GM21381 (cell line): ENCODE measurements around the gene PHF20.
"Not testable (repeated sequence)": the region's sequence is repeated elsewhere in the genome, so short reads cannot be mapped to it uniquely, and the experiment has no call there.

ENCODE experiments used
- ATAC-seq: cut with Tn5 transposase; IDR thresholded peaks from one replicate; pipeline ENCODE4 v1.9.1; 2021; ENCODE audit warnings: mild to moderate bottlenecking, moderate library complexity; ENCODE audit not compliant: unreplicated experiment

PHF20 gene

DNA sequence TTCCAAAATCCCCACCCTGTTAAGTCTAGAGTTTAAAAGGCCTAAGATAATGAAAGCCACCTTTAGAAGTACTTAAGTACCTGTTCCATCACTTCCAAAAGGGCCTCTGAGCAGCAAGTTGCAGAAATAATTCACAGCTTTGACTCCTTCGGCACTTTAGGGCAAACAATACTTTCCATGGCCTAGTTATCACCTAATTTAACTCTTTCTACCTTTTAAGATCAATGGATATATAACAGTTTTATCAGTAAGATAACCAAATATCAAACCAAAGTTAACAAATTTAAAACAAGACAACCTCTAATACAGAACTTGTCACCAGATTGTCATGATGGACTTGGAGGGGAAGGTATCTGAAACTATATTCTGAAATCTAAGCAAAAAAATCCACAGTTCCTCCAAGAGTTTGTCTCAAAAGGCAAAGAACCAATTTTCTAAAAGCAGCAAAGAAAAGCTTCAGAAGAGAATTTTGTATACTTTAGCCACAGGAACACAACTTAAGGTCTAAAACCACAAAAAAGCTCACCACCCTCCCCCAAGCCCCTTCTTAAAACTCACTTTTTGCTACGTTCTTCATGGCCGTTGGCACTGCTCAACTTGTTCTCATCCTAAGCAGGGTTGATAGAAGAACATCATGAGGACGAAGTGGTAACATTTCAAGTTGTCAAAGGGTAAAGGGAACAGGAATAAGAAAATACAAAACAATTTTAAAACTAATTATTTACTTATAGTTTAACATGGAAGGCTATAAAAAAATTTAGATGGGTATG lies 33.2 kb upstream of the PHF20 start:
- ATAC-seq, result no peak

- ATAC-seq, result no peak
Measured at GRCh38 chr20:35739294-35740163, 32.3 kb upstream of the PHF20 start.

GRCh38 chr20:35741892-35742740 lies 29.7 kb upstream of the PHF20 start, which contains the start of gene RBM39:
TSS of gene RBM39 (minus strand) at chr20:35742260. CDS start at chr20:35740874, 1,386 bp downstream.
- ATAC-seq, result peak; percentile 89

DNA sequence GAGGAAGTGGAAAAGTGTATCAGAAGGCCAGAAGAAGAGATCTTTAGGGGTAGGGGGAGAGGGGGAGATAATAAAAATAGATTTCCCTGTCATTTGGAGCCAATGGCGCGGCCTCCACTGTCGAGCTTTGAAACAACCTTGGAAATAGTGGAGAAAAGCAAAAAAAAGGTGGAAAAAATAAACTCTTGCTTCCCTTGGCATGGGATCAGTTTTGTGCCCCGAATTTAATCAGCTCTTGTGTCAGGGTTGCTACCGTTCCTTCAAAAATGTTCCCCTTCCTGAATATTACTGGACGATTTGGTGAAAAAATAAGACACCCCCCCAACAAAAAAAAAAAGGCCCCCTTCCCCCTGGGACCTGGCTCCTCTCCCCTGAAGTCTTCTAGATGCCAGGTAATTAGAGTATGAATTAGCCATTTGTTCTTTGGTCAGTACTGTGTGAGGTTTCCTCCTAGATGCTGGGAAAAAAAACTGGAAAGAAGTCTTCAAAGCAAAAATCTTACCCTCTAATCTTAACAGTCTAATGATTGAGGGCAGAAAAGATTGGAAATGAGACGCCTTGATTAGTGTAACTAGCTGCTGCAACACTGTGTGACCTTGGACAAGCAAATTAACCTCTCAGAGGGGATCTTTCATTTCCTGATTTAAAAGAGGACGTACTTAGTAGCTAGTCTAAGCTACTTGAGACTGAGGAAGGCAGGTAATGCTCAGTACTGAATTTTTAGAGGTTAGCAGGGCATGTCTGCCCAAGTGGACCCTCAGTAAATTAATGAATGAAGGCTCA lies 28.9 kb upstream of the PHF20 start:
- ATAC-seq, result no peak

- no peak for ATAC-seq
Measured at GRCh38 chr20:35743693-35744491, 27.9 kb upstream of the PHF20 start.

- not testable (repeated sequence) for ATAC-seq
Measured at GRCh38 chr20:35744492-35744841, 27.3 kb upstream of the PHF20 start.

DNA sequence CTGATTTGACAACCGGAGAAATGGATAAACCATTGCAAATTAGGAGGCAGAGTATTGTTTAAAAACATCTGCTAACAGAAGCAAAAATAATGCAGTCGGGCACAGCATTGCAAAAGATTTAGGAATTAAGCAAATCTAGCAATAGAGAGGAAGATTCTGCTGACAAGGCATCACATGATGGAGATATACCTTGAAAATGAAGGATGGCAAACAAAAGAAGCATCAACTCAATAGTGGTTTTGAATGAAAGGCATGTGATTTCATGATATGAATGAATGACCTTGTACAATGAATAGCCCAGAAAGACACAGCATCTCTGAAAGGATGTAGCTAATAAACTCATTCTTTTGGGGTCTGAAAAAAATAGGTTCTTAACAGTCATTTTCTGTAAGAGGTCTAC lies 21.2 kb upstream of the PHF20 start:
- no peak for ATAC-seq

DNA sequence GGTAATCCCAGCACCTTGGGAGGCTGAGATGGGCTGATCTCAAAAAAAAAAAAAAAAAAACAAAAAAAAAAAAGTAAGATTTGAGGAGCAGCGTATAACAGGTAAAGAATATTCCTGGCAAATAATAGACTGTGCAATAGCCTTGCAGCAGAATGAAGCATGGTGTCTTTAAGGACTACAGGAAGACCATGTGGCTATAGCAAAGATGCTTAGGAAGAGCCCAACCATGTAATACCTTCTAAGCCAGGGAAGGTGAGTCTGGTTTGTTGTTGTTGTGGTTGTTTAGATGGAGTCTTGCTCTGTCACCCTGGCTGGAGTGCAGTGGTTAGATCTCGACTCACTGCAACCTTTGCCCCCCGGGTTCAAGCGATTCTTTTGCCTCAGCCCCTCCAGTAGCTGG lies 15.4 kb upstream of the PHF20 start:
- ATAC-seq, result no peak

GRCh38 chr20:35757098-35757705 lies 14.6 kb upstream of the PHF20 start:
- no peak for ATAC-seq

DNA sequence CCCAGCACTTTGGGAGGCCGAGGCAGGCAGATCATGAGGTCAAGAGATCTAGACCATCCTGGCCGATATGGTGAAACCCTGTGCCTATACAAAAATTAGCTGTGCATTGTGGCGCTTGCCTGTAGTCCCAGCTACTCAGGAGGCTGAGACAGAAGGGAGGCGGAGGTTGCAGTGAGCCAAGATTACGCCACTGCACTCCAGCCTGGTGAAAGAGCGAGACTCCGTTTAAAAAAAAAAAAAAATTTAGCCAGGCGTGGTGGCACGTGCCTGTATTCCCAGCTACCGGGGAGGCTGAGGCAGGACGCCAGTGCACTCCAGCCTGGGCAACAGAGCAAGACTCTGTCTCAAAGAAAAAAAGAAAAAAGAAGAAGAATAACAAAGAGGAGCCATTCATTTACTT lies 10.3 kb upstream of the PHF20 start:
- ATAC-seq, result not testable (repeated sequence)

DNA sequence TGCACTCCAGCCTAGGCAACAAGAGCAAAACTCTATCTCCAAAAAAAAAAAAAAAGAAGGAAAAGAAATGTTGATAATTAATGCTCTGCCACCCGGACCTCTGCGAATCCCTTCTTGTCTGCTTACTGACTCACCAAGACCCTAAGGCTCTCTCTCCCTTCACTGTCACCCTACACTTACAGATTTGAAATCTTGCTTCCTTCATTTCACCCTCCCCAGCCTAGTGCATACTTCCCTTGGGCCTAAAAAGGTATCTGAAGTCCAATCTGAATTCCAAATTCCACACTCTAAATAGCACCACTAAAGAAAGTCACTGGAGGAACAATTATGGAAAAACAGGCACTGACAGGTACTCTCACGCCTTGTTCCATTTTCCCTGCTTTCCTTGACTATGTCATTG lies 9.4 kb upstream of the PHF20 start:
- ATAC-seq, result no peak

DNA sequence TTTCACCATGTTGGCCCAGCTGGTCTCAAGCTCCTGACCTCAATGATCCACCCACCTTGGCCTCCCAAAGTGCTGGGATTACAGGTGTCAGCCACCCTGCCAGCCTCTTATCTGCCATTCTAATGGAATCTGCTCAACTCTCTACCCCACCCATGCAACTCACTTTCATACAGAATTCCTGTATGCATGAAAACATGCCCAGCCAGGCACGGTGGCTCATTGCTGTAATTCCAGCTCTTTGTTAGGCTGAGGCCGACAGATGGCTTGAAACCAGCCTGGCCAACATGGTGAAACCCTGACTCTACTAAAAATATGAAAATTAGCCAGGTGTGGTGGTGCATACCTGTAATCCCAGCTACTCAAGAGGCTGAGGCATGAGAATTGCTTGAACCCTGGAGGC lies 6.9 kb upstream of the PHF20 start:
- ATAC-seq, result not testable (repeated sequence)

DNA sequence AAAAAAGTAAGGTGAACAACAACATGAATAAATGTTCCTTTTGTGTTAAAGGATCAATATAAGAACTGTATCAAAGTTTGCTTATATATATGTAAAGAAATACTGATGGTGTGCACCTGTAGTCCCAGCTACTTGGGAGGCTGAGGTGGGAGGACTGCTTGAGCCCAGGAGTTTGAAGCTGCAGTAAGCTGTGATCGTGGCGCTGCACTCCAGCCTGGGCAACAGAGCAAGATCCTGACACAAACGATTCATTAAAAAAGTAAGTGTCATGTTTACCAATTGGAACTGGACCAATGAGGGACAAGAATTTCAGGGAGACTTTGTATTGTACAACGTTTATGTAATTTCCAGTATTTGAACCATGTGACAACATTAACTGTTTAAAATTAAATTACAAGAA lies 5.0 kb upstream of the PHF20 start:
- ATAC-seq, result no peak

- peak; percentile 50 for ATAC-seq
Measured at GRCh38 chr20:35767683-35768481, 3.9 kb upstream of the PHF20 start.

DNA sequence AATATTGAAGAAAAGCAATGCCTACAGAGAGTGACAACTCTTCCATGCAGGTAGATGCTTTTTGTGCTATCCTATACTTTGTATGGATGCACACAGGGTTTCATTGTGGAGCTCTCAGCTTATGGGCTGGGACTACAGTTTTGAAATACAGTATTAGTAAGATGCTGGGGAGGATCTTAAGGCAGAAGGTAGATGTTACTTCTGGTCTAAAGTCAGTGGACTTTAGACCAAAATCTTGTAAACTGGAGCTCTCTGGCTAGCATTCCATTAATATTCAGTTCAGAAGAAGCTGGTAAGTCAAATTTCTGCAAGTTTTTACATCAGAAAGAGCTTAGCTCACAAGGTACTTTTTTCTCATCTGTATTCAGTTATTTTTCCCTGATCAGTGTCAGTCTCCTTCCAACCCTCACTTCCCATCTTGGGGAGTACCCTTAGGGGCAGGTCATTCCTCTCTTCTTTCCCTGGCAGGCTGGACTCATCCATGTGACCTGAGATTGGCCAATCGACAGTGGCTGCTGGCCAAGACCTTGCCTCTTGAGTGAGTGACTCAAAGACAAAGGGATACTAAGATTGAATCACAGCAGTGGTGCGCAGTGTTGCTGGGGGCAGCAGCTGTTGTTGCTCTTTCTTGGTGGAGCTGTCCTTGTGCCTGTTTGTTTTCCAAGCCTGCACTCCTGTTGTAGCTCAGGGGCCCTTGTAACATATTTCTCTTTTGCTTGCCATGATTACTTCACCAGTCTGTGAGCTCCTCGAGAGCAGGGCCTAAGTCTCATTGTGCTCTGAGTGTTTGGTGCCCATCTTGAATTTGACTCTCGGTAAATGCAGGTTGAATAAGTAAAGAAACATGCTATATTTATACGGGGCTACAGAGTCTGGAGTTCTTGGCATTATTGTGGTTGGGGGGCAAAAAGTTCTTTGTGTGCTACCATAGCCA lies 2.8 kb upstream of the PHF20 start:
- ATAC-seq, result no peak

DNA sequence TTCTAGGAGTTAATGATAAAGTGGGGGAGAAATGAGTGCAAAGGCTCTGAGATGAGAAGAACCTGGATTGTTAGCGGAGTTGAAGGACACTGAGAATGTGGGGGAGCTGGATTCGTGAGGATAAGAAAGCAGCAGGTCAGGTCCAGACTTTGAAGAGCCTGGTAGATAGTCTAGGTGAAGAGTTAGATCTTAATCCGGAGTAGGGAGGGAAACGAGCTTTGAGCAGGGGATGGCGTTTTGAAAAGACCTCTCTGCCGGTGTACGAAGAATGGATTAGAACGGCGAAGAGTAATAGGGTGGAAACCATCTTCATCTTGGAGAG lies 487 bp upstream of the PHF20 start:
- ATAC-seq, result no peak

- ATAC-seq, result no peak
Measured at GRCh38 chr20:35772563-35773058, 796 bp downstream of the PHF20 start.
